ENCODE results near the gene MDFIC2.
"Not testable (repeated sequence)": the region's sequence is repeated elsewhere in the genome, so short reads cannot be mapped to it uniquely, and the experiment has no call there.

Gene MDFIC2

DNA sequence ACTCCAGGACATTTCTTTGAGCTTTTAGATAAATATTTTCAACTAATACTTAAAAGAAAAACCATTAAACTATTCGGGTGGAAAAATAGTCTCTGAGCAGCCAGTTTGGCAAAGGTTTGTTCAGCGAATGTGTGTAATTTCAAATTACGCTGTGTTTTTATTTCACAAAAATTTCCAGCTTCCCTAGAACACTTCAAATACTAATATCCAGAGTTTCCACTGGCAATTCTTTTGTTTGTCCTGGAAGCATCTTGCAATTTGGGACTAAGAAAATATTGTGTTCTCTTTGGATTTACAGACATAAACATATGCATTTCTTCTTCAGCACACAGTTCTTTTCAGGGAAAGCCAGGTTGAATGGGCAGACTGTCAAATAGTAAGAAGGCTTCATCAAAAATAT, 61.9 kb downstream of the MDFIC2 start:
- DNase-seq, result no peak

- no peak for DNase-seq
Observed at GRCh38 chr3:70249509-70250160, 62.8 kb downstream of the MDFIC2 start.

DNA sequence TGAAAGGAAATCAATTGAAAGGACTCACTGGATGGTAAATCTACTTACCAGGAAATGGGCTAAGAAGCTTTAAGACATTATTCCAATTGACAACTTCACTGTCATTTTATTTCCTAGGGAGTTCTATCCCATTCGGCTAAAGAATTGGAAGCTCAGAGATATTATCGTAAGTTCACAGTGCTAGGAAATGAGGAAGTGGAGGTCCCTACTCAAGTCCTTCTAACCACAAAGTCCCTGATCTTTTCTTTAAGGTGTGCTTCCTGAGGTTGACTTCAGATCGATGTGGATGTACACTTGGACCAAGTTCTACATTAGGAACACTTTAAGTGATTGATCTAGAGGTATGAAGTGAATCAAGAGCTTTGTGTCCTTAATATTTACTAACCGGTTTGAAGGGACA, 63.6 kb downstream of the MDFIC2 start:
- DNase-seq, result no peak

GRCh38 chr3:70247955-70248354, 64.5 kb downstream of the MDFIC2 start:
- DNase-seq, result no peak

GRCh38 chr3:70245746-70246525, 66.5 kb downstream of the MDFIC2 start:
- no peak for DNase-seq

DNA sequence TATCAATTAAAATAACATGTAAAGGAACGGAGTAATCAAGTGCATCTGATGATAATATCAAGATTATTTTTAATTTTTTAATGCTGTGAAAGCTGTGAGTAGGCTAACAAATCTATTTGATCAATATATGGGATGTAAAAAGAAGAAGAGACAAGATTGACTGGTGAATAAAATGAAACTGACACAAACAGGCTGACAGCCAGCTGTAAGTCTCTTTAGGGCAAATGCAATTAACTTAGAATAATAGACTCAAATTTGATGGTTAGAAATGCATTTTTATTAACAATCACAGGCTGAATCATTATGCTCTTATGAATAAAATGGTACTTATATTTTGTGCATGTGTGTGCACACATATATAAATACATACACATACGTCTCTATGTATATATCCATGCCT, 68.0 kb downstream of the MDFIC2 start:
- no peak for DNase-seq

- DNase-seq, result no peak
Observed at GRCh38 chr3:70242297-70242882, 70.0 kb downstream of the MDFIC2 start.

- DNase-seq, result no peak
Observed at GRCh38 chr3:70233812-70234211, 78.6 kb downstream of the MDFIC2 start.

- DNase-seq, result no peak
Observed at GRCh38 chr3:70233112-70233511, 79.3 kb downstream of the MDFIC2 start.

- no peak for DNase-seq
Observed at GRCh38 chr3:70231266-70231701, 81.2 kb downstream of the MDFIC2 start.

DNA sequence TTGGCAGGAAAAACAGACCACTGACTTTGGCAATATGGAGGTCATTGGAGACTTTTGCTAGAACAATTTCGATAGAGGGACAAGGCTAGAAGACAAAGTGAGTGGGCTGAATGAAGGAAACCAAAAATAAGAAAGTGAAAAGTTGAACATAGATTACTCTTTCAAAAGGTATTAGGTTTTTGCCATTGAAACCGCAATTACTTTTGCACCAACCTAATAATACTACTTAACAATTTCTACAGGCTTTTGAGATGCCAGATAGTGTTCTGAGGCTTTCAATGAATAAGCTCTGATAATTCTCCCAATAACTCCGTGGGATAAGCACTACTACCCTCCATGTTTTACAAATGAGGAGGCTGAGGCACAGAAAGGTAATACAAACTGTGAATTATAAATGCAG, 85.0 kb downstream of the MDFIC2 start:
- DNase-seq, result no peak

- no peak for DNase-seq
Observed at GRCh38 chr3:70225146-70225545, 87.3 kb downstream of the MDFIC2 start.

DNA sequence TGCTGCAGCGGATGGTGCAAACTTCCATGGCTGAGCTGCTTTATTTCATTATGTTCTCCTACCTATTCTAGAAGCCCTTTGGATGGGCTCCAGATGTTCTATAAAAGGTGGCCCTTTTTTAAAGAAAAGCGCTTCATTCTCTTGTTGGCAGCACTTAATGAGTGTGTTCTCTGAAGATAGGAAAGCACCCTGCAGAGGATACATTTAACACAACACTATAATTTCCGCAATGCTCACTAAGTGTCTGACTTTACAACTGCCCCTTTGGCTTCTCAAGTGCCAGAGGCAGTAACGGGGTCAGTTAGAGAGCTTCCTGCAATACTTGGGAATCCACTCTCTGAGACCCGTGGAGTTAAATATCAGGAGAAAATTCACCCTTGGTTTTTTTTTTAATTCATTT, 88.1 kb downstream of the MDFIC2 start:
- DNase-seq, result no peak

GRCh38 chr3:70218471-70218870, 94.0 kb downstream of the MDFIC2 start:
- no peak for DNase-seq

DNA sequence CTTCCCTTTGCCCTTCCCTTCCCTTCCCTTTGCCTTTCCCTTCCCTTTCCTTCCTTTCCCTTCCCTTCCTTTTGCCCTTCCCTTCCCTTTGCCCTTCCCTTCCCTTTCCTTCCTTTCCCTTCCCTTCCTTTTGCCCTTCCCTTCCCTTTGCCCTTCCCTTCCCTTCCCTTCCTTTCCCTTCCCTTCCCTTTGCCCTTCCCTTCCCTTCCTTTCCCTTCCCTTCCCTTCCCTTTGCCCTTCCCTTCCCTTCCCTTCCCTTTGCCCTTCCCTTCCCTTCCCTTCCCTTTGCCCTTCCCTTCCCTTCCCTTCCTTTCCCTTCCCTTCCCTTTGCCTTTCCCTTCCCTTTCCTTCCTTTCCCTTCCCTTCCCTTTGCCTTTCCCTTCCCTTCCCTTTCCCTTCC, 101.2 kb downstream of the MDFIC2 start:
- DNase-seq, result not testable (repeated sequence)

DNA sequence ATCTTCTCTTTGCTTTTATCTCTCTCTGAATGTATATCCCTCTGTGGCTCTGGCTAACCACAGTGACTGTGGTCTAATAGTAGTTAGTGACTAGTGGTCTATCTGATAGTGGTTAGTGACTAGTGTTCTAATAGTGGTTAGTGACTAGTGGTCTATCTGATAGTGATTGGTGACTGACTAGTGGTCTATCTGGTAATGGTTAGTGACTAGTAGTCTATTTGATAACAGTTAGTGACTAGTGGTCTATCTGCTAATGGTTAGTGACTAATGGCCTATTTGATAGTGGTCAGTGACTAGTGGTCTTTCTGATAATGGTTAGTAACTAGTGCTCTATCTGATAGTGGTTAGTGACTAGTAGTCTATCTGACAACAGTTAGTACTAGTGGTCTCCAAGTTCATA, 110.5 kb downstream of the MDFIC2 start:
- DNase-seq, result no peak

DNA sequence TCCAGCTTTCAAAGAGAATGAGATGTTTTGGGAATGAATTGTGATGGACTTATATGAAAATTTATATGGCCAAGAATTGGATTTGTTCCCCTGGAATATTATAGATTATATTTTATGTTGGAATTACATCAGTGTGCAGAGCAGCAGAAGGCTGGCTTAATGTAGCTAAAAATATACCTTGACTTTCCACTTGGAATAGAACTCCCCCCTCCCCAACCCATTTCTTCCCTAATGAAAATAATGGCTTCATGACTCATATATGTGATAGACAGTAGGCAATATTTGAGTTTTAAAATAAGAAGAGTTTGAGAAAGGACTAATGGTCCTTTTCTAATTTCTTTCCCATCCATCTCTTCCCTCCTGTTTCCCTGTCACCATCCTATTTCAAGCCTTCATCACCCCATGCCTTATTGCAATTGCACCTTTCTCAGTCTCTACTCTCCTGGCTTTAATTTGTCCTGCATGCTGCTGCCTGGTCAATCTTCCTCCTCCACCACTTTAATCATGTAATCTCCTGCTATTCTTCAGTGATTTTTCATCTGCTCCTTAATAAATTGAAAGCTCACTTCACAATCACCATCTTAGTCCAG, 122.5 kb downstream of the MDFIC2 start:
- no peak for DNase-seq

DNA sequence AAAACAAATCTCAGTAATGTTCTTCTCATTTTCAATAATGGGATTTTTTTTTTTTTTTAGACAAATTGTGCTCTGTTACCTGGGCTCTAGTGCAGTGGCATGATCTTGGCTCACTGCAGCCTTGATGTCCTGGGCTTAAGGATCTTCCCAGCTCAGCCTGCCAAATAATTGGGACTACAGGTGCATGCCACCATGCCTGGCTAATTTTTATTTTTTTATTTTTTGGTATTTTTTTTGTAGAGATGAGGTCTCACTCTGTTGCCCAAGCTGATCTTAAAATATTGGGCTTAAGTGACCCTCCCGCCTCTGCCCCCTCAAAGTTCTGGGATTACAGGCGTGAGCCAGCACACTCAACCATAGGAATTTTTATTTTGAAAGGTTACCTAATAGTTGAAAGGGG, 126.2 kb downstream of the MDFIC2 start:
- no peak for DNase-seq

DNA sequence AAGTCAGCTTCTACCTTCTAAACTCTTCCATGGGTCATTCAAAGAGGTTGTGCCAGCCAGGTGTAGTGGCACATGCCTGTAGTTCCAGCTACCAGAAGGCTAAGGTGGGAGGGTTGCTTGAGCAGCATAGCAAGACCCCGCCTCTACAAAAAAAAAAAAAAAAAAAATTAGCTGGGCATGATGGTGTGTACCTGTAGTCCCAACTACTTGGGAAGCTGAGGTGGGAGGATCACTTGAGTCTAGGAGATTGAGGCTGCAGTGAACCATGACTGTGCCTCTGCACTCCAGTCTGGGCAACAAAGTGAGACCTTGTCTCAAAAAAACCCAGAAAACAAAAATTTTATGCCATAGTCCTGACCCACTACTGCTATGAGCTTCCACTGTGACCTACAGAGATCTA, 126.8 kb downstream of the MDFIC2 start:
- DNase-seq, result no peak

DNA sequence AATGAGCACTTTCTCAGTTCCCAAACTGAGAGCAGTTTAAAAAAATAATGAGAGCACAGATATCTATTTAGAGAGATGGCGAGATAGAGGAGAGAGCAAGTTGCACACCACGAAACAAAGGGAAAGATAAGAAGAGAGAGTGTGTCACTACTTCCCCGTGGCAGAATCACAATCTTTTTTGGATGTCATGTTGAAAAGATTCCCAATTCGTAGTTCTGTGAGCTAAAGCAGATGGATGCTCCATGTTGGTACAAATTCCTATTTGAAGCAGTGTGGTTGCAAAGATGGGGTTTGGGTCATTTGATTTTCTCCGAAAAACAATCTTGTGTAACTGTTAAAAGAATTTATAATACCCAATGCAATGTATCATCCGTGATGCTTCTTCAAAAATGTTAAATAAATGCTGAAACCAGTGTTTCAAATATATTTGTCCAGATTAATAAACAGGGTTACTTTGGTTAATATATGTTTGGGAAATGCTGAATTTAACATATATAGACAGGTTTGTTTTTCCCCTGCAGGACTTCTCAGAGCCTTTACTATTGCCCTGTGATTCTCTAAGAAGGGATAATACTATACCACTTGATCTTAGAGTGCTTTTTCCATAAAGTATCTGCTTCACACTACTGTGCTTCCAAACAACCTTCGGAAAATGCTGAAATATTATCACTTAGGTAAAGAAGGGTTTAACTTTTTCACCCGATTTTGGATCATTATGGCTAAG, 128.5 kb downstream of the MDFIC2 start:
- DNase-seq, result no peak

GRCh38 chr3:70182166-70182565, 130.3 kb downstream of the MDFIC2 start:
- no peak for DNase-seq

GRCh38 chr3:70180664-70181063, 131.8 kb downstream of the MDFIC2 start:
- no peak for DNase-seq

- no peak for DNase-seq
Observed at GRCh38 chr3:70179111-70179510, 133.3 kb downstream of the MDFIC2 start.

Measured in activated CD4-positive, alpha-beta T cell treated with anti-CD3 and anti-CD28 coated beads, Interleukin-2, amount 50 U/mL, for 1 hour (primary cell).